GM20431 (cell line): ENCODE data around the gene PGLYRP4.

Experiments
- in situ Hi-C: fragments of 300-500 bp; cut with MseI, MboI; formaldehyde crosslinking; loops from one replicate; pipeline ENCODE4 v1.15.0; 2020; ENCODE audit warnings: low sequenced_read_pairs; ENCODE audit not compliant: unreplicated experiment

The PGLYRP4 gene

GRCh38 chr1:153306303-153307220, 42.1 kb downstream of the PGLYRP4 start:
- in situ Hi-C loops = no loop called here

DNA sequence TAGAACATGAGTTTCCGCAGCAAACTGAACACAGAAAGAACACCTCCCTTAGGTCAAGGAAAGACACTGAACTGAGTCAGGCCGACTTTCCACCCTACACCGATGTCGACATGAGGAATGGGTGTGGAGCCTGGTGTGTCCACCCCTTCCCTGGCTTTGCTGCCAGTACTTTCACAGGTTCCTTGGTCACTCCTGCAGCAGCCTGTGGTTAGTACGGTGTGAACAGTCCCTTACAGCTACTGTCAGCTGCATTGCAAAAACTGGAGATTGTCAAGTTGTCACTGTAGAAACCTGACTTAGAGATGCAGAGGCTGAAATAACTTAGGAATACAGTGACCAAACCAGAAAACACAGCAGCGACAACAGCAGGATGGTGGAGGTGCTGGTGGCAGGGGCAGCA, 43.0 kb downstream of the PGLYRP4 start:
- in situ Hi-C loops = no loop called here

- in situ Hi-C loops = no loop called here
Observed at GRCh38 chr1:153302308-153302707, 46.3 kb downstream of the PGLYRP4 start.

DNA sequence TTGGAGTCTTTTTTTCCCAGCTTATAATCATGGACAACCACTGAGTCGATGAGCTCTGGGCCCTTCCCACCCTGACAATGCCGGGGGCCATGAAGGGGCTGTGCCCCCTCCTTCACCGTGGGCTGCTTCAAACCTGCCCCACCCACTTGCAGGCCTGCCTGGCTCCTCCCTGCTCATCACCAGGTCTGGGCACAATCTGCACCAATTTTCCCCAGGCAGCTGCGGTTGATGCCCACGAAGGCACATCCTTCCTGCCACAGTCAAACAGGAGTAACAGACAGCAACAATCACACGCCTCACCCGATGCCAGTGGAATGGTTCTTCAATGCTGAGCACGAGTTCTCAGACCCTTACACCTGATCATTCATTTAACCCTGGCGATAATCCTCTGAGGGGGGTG, 54.8 kb downstream of the PGLYRP4 start:
- in situ Hi-C loops = no loop called here

- in situ Hi-C loops = no loop called here
Observed at GRCh38 chr1:153293480-153293775, 55.2 kb downstream of the PGLYRP4 start.

GRCh38 chr1:153292740-153293479, 55.7 kb downstream of the PGLYRP4 start:
- in situ Hi-C loops = no loop called here

DNA sequence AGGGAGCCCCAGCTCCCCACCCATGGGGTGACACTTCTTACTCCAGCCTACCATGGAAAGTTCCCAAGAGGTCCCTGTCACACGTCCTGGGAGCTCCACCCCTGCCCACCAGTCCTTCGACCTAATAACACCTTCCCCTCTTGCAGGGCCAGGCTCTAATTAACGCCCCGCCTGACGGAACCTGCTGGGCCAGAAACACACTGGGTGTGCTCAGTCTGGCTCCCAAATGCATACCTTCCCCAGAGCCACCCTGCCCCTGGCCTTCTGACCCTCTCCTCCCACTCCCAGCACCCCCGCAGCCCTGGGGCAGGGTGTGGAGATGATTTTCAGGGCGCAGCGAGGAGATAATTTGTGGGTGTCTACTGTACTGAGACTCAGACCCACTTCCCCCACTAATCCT, 56.5 kb downstream of the PGLYRP4 start:
- in situ Hi-C loops = no loop called here

DNA sequence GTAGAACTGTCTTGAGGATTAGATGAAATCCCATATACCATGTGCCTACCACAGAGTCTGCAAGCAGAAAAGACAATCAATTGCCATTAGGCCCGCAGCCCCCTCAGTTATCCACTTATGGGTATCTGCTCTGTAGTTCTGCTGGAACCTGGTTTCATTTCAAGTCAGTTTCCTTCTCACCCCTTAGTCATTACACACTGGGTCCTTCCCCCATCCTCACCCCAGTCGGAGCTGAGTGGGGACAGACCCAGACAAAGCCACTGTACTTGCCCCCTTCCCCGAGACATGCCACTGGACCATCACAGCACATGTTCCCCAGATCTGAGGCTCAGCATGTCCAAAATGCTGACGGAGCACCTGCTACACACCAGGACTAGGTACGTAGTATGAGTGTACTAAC, 57.1 kb downstream of the PGLYRP4 start:
- in situ Hi-C loops = no loop called here

- in situ Hi-C loops = no loop called here
Observed at GRCh38 chr1:153288634-153289275, 59.9 kb downstream of the PGLYRP4 start.
